Right lobe of liver (tissue), 6 donors: ENCODE measurements around the gene GLIPR2. TPM values are rescaled to one million over a fixed set of nuclear protein-coding genes. Genes with fewer than 3 reads are reported as not detected.

Experiments
- ATAC-seq, 4 donors: fragments of 200-7000 bp; cut with Tn5 transposase; one replicate each; pipeline ENCODE4 v1.9.1; 2020; ENCODE audit warnings: mild to moderate bottlenecking in 4 of 4, moderate library complexity in 4 of 4
- DNase-seq, 3 donors: peaks; one replicate each; pipeline ENCODE4 v3.0.0-alpha.2; 2020
- H3K27ac ChIP-seq, 3 donors: fragments of 200-600 bp; one replicate each; pipeline ENCODE4 v1.8.0; 2022
- H3K27me3 ChIP-seq, 2 donors: fragments of 200-600 bp; one replicate each; pipeline ENCODE4 v1.8.0; 2022
- H3K36me3 ChIP-seq, 4 donors: fragments of 200-600 bp; sonication (generic) in 1 of 4; one replicate each; pipeline versions ENCODE4 v1.5.1 to v1.8.0; 2017 to 2022; ENCODE audit warnings: control low read depth in 1 of 4
- H3K4me1 ChIP-seq, 4 donors: fragments of 200-600 bp; sonication (generic) in 1 of 4; one replicate each; pipeline versions ENCODE4 v1.5.1 to v1.8.0; 2017 to 2022; ENCODE audit warnings: control low read depth in 1 of 4
- H3K4me3 ChIP-seq, 3 donors: fragments of 200-600 bp; one replicate each; pipeline ENCODE4 v1.8.0; 2022
- H3K9me3 ChIP-seq, 4 donors: fragments of 200-600 bp; sonication (generic) in 1 of 4; one replicate each; pipeline versions ENCODE4 v1.5.1 to v1.8.0; 2017 to 2022; ENCODE audit warnings: control low read depth in 1 of 4
- CTCF ChIP-seq, 4 donors: fragments of 200-600 bp in 3 of 4; fragments of 450-650 bp in 1 of 4; IDR thresholded peaks; one replicate each; pipeline versions ENCODE4 v1.5.1 to v1.8.0; 2016 to 2022; ENCODE audit warnings: antibody characterized with exemption in 4 of 4, mild to moderate bottlenecking in 2 of 4
- POLR2A ChIP-seq: fragments of 450-650 bp; IDR thresholded peaks from one replicate; pipeline ENCODE4 v1.6.1; 2017; ENCODE audit warnings: antibody characterized with exemption, mild to moderate bottlenecking
- WGBS: methylation state at CpG from one replicate; pipeline ENCODE4 v1.1.6; 2018; ENCODE audit warnings: low coverage, low lambda C conversion rate; ENCODE audit not compliant: insufficient coverage; ENCODE audit errors: missing lambda C conversion rate; 5-methylcytosine and 5-hydroxymethylcytosine counted together
- intact Hi-C, 2 donors: fragments of 100-400 bp; cut with DNase I; formaldehyde crosslinking; loops; one replicate each; pipeline versions ENCODE4 v1.11.2 to v1.14.1; 2022
- total RNA-seq, 6 experiments: library from RNA; depleted of rRNA in 2 of 6; stranded (reverse); fragments of >200 nt in 2 of 6; fragmentation: NEBNext Ultra II Directional in 3 of 6; extraction: Animal tissue kit (Norgen Biotek cat#: 25700) in 3 of 6; gene quantifications; one replicate each; pipeline versions ENCODE4 v1.1.0 to v1.2.4, GENCODE V29; 2016 to 2023
- donor health status: DM: no; HTN: yes; CAD: no.
- donor health status: DM: no; HTN: no; CAD: no.
- donor health status: DM: no; HTN: no; CAD: no.
- donor health status: DM: no; HTN: yes; CAD: no.
- donor health status: DM: no; HTN: yes; CAD: no.

The GLIPR2 gene
- total RNA-seq, 6 experiments from 2014 or later: 1.2 to 3.9 (median 2.5) TPM

- no peaks in the 10 kb centered on the region for H3K36me3 ChIP-seq
- H3K4me3 ChIP-seq: peak overlapping the region in 2 of 3 donors; percentile 1 to 31
- no peaks in the 10 kb centered on the region for H3K27me3 ChIP-seq
- H3K27ac ChIP-seq: peak overlapping the region; percentile 52 to 81 (median 79)
- ATAC-seq: no peak
- TF ChIP-seq CTCF (IDR thresholded peaks at IDR 0.05): no peak
- no peak for TF ChIP-seq POLR2A
- intact Hi-C loops: no loop called here
- DNase-seq: peak in 1 of 3 donors; percentile 52
- H3K9me3 ChIP-seq: no peaks in the 10 kb centered on the region
- 68% methylated on average over 7 of the region's 13 CpGs for WGBS
- H3K4me1 ChIP-seq: peaks cover 0 to 7% (median 3%) of the 10 kb centered on the region in 4 donors
Observed at GRCh38 chr9:36143245-36143641, 6.7 kb downstream of the GLIPR2 start.

GRCh38 chr9:36144309-36145232, 8.0 kb downstream of the GLIPR2 start:
- Histone ChIP-seq H3K4me1 (peaks cover 0 to 7% (median 3%) of the 10 kb centered on the region in 4 donors), H3K4me3 (no peak overlapping the region), H3K36me3 (no peaks in the 10 kb centered on the region), H3K9me3 (no peaks in the 10 kb centered on the region), H3K27me3 (no peaks in the 10 kb centered on the region), H3K27ac (peak overlapping the region in 1 of 3 donors; percentile 79)
- WGBS: 84% methylated on average over 11 of the region's 12 CpGs
- TF ChIP-seq POLR2A (no peak), CTCF (IDR thresholded peaks at IDR 0.05) (no peak)
- intact Hi-C loops: no loop called here
- ATAC-seq: peak in 1 of 4 donors; percentile 26
- DNase-seq: no peak

- no peak for DNase-seq
- no peak for ATAC-seq
- Histone ChIP-seq H3K9me3 (no peaks in the 10 kb centered on the region), H3K4me1 (peaks cover 0 to 7% (median 3%) of the 10 kb centered on the region in 4 donors), H3K27ac (no peak overlapping the region), H3K4me3 (no peak overlapping the region), H3K27me3 (no peaks in the 10 kb centered on the region), H3K36me3 (no peaks in the 10 kb centered on the region)
- intact Hi-C loops: no loop called here
- TF ChIP-seq POLR2A: no peak
- TF ChIP-seq CTCF (IDR thresholded peaks at IDR 0.05): no peak
- WGBS: 91% methylated on average over 4 of the region's 4 CpGs
Observed at GRCh38 chr9:36145970-36146369, 9.4 kb downstream of the GLIPR2 start.

GRCh38 chr9:36146651-36147050, 10.1 kb downstream of the GLIPR2 start:
- no peaks in the 10 kb centered on the region for H3K36me3 ChIP-seq
- no peak for TF ChIP-seq POLR2A
- TF ChIP-seq CTCF (IDR thresholded peaks at IDR 0.05): no peak
- no peaks in the 10 kb centered on the region for H3K27me3 ChIP-seq
- H3K4me1 ChIP-seq: peaks cover 0 to 7% (median 3%) of the 10 kb centered on the region in 4 donors
- intact Hi-C loops: no loop called here
- H3K4me3 ChIP-seq: no peak overlapping the region
- 40% methylated on average over 1 of the region's 10 CpGs for WGBS
- H3K9me3 ChIP-seq: no peaks in the 10 kb centered on the region
- H3K27ac ChIP-seq: no peak overlapping the region
- ATAC-seq: no peak
- no peak for DNase-seq
